GM21723 (cell line): ENCODE measurements around the gene OPHN1.
"Not testable (repeated sequence)": the region's sequence is repeated elsewhere in the genome, so short reads cannot be mapped to it uniquely, and the experiment has no call there.

Experiments used
- ATAC-seq: cut with Tn5 transposase; IDR thresholded peaks from one replicate; pipeline ENCODE4 v1.9.1; 2021; ENCODE audit warnings: mild to moderate bottlenecking, moderate library complexity; ENCODE audit not compliant: unreplicated experiment

The OPHN1 gene

GRCh38 chrX:68083510-68083909 is 349.8 kb downstream of the OPHN1 start:
- ATAC-seq, result no peak

- no peak for ATAC-seq
Measured at GRCh38 chrX:68079961-68080360, 353.3 kb downstream of the OPHN1 start.

GRCh38 chrX:68078801-68079200 is 354.5 kb downstream of the OPHN1 start:
- ATAC-seq, result not testable (repeated sequence)

- ATAC-seq, result no peak
Measured at GRCh38 chrX:68077378-68077777, 355.9 kb downstream of the OPHN1 start.

- no peak for ATAC-seq
Measured at GRCh38 chrX:68072041-68072440, 361.3 kb downstream of the OPHN1 start.

- not testable (repeated sequence) for ATAC-seq
Measured at GRCh38 chrX:68070119-68070518, 363.2 kb downstream of the OPHN1 start.

- no peak for ATAC-seq
Measured at GRCh38 chrX:68061206-68061535, 372.1 kb downstream of the OPHN1 start.

GRCh38 chrX:68060506-68061205 is 372.6 kb downstream of the OPHN1 start:
- ATAC-seq, result no peak

- ATAC-seq, result no peak
Measured at GRCh38 chrX:68059469-68059868, 373.8 kb downstream of the OPHN1 start.

- ATAC-seq, result no peak
Measured at GRCh38 chrX:68049466-68049865, 383.8 kb downstream of the OPHN1 start.

GRCh38 chrX:68048774-68049173 is 384.5 kb downstream of the OPHN1 start:
- no peak for ATAC-seq

GRCh38 chrX:68045008-68045577 is 388.2 kb downstream of the OPHN1 start:
- ATAC-seq, result no peak

GRCh38 chrX:68043713-68044438 is 389.4 kb downstream of the OPHN1 start:
- ATAC-seq, result no peak

GRCh38 chrX:68041110-68041509 is 392.2 kb downstream of the OPHN1 start:
- ATAC-seq, result no peak

- ATAC-seq, result no peak
Measured at GRCh38 chrX:68018248-68019203, 414.8 kb downstream of the OPHN1 start.

- ATAC-seq, result no peak
Measured at GRCh38 chrX:67998540-67998939, 434.8 kb downstream of the OPHN1 start.
